Smooth muscle cell (in vitro differentiated cells): ENCODE results near the gene ESAM. TPM values are rescaled to one million over a fixed set of nuclear protein-coding genes. Genes with fewer than 3 reads are reported as not detected.

ENCODE experiments used
- DNase-seq: peaks from one replicate; lab custom pipeline; 2025; ENCODE audit not compliant: unreplicated experiment; lab: John Stamatoyannopoulos, UW
- H2AFZ ChIP-seq: fragments of 200-600 bp; sonication (generic); 2 replicates; pipeline ENCODE4 v1.6.0; 2016; ENCODE audit warnings: antibody characterized with exemption, low read depth, mild to moderate bottlenecking
- H3F3A ChIP-seq: fragments of 200-600 bp; sonication (generic); 2 replicates; pipeline ENCODE4 v1.6.0; 2017; ENCODE audit warnings: antibody characterized with exemption, low read depth
- H3K27ac ChIP-seq: fragments of 200-600 bp; sonication (generic); 2 replicates; pipeline ENCODE4 v1.5.1; 2016; ENCODE audit warnings: low read depth, mild to moderate bottlenecking
- H3K27me3 ChIP-seq: fragments of 200-600 bp; sonication (generic); 2 replicates; pipeline ENCODE4 v1.6.1; 2016; ENCODE audit warnings: low read depth, mild to moderate bottlenecking
- H3K36me3 ChIP-seq: fragments of 200-600 bp; sonication (generic); 2 replicates; pipeline ENCODE4 v1.5.1; 2016; ENCODE audit warnings: low read depth
- H3K4me1 ChIP-seq: fragments of 200-600 bp; sonication (generic); 2 replicates; pipeline ENCODE4 v1.5.1; 2016; ENCODE audit warnings: low read depth
- H3K4me2 ChIP-seq: fragments of 200-600 bp; sonication (generic); 2 replicates; pipeline ENCODE4 v1.6.0; 2016; ENCODE audit warnings: mild to moderate bottlenecking
- H3K4me3 ChIP-seq: fragments of 200-600 bp; sonication (generic); 2 replicates; pipeline ENCODE4 v1.5.1; 2016; ENCODE audit warnings: mild to moderate bottlenecking
- H3K79me2 ChIP-seq: fragments of 200-600 bp; sonication (generic); 2 replicates; pipeline ENCODE4 v1.6.0; 2016; ENCODE audit warnings: low read depth, mild to moderate bottlenecking
- H3K9ac ChIP-seq: fragments of 200-600 bp; sonication (generic); 2 replicates; pipeline ENCODE4 v1.6.0; 2016; ENCODE audit warnings: low read depth
- H3K9me3 ChIP-seq: fragments of 200-600 bp; sonication (generic); replicated peaks from 2 replicates; pipeline ENCODE4 v1.5.1; 2016; ENCODE audit warnings: low read depth
- H4K20me1 ChIP-seq: fragments of 200-600 bp; sonication (generic); 2 replicates; pipeline ENCODE4 v1.6.0; 2016; ENCODE audit warnings: low read depth
- CTCF ChIP-seq: fragments of 200-600 bp; sonication (generic); IDR thresholded peaks from 2 replicates; pipeline ENCODE4 v1.5.1; 2017; ENCODE audit warnings: borderline replicate concordance, mild to moderate bottlenecking, antibody characterized with exemption; ENCODE audit not compliant: insufficient read depth, poor library complexity, severe bottlenecking
- WGBS: methylation state at CpG from one replicate; pipeline ENCODE4 v1.1.7; 2016; ENCODE audit warnings: low lambda C conversion rate; 5-methylcytosine and 5-hydroxymethylcytosine counted together
- polyA plus RNA-seq: library from polyadenylated mRNA; unstranded; fragments of >200 nt; fragmentation: Nextera tagmentation; extraction: Ambion mirVana; gene quantifications from 2 replicates; pipeline ENCODE4 v1.2.1, GENCODE V29; 2016
- total RNA-seq: library from RNA; depleted of rRNA; stranded (reverse); fragments of >200 nt; gene quantifications from 2 replicates; pipeline ENCODE4 v1.2.3, GENCODE V29; 2014

ESAM gene
- total and polyA plus RNA-seq, 2 experiments from 2014 or later = 0.31 to 0.94 TPM

- peaks cover 15% of the 10 kb centered on the region for H3K4me1 ChIP-seq
- no peaks in the 10 kb centered on the region for H3F3A ChIP-seq
- no peaks in the 10 kb centered on the region for H4K20me1 ChIP-seq
- no peaks in the 10 kb centered on the region for H3K9me3 ChIP-seq
- 77% methylated on average over 12 of the region's 12 CpGs for WGBS
- H3K4me3 ChIP-seq = no peak overlapping the region
- no peak overlapping the region for H3K27ac ChIP-seq
- DNase-seq = no peak
- peaks cover 95% of the 10 kb centered on the region for H3K27me3 ChIP-seq
- H3K79me2 ChIP-seq = no peaks in the 10 kb centered on the region
- no peak overlapping the region for H2AFZ ChIP-seq
- no peak for TF ChIP-seq CTCF
- no peaks in the 10 kb centered on the region for H3K36me3 ChIP-seq
- H3K4me2 ChIP-seq = no peak overlapping the region
- no peak overlapping the region for H3K9ac ChIP-seq
Measured at GRCh38 chr11:124748481-124749343, 13.4 kb downstream of the ESAM start.

GRCh38 chr11:124748100-124748418 is 14.0 kb downstream of the ESAM start:
- no peak for TF ChIP-seq CTCF
- H3K9me3 ChIP-seq = no peaks in the 10 kb centered on the region
- H3K27ac ChIP-seq = no peak overlapping the region
- DNase-seq = no peak
- no peak overlapping the region for H3K4me3 ChIP-seq
- H2AFZ ChIP-seq = no peak overlapping the region
- peaks cover 15% of the 10 kb centered on the region for H3K4me1 ChIP-seq
- no peak overlapping the region for H3K4me2 ChIP-seq
- no peaks in the 10 kb centered on the region for H4K20me1 ChIP-seq
- H3K27me3 ChIP-seq = peaks cover 100% of the 10 kb centered on the region
- H3F3A ChIP-seq = no peaks in the 10 kb centered on the region
- 85% methylated on average over 7 of the region's 7 CpGs for WGBS
- H3K79me2 ChIP-seq = no peaks in the 10 kb centered on the region
- H3K9ac ChIP-seq = no peak overlapping the region
- H3K36me3 ChIP-seq = no peaks in the 10 kb centered on the region

- H3K9ac ChIP-seq = no peak overlapping the region
- no peak overlapping the region for H3K27ac ChIP-seq
- no peak for TF ChIP-seq CTCF
- H3K4me3 ChIP-seq = no peak overlapping the region
- H3K36me3 ChIP-seq = no peaks in the 10 kb centered on the region
- DNase-seq = no peak
- no peaks in the 10 kb centered on the region for H3K9me3 ChIP-seq
- H3K4me1 ChIP-seq = peaks cover 15% of the 10 kb centered on the region
- H3K79me2 ChIP-seq = no peaks in the 10 kb centered on the region
- no peak overlapping the region for H2AFZ ChIP-seq
- peaks cover 100% of the 10 kb centered on the region for H3K27me3 ChIP-seq
- no peaks in the 10 kb centered on the region for H3F3A ChIP-seq
- 53% methylated on average over 14 of the region's 14 CpGs for WGBS
- H3K4me2 ChIP-seq = no peak overlapping the region
- no peaks in the 10 kb centered on the region for H4K20me1 ChIP-seq
Measured at GRCh38 chr11:124747406-124748099, 14.5 kb downstream of the ESAM start.
